ENCODE data around the gene TOMM40L.

The TOMM40L gene

DNA sequence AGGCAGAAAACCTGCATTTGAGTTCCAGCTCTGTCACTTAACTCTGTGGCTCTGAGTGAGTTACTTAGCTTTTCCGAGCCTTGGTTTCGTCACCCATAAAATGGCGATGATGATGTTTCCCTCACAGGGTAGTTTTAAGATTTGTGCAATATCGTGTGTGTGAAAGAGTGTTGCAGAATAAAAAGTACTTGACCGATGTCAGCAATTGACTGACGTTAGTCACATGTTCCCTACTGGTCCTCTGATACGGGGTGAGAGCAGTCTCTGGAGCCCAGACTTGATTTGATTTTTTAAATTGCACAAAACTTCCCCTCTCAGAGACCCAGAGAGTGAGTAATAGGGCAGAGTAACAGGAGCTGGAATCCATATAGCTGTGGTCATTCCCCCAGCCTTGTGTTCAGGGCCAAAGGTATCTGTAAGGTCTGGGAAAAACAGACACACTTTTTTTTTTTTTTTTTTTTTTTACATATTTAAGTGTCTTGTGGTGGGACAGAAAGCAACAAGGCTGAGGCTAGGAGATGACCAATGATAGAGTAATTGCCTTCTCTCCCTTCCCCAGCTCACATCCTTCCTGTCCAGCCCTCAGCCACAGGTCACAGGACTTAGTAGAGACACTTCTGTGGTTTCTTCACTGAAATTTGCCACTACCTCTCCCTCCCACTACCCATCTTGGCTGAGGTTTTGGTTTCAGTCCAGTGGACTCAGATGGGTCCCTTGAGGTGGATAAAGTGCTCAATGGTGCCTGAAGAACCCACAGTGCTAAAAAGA is 8.7 kb upstream of the TOMM40L start:
- TF ChIP-seq, protein P1, sequence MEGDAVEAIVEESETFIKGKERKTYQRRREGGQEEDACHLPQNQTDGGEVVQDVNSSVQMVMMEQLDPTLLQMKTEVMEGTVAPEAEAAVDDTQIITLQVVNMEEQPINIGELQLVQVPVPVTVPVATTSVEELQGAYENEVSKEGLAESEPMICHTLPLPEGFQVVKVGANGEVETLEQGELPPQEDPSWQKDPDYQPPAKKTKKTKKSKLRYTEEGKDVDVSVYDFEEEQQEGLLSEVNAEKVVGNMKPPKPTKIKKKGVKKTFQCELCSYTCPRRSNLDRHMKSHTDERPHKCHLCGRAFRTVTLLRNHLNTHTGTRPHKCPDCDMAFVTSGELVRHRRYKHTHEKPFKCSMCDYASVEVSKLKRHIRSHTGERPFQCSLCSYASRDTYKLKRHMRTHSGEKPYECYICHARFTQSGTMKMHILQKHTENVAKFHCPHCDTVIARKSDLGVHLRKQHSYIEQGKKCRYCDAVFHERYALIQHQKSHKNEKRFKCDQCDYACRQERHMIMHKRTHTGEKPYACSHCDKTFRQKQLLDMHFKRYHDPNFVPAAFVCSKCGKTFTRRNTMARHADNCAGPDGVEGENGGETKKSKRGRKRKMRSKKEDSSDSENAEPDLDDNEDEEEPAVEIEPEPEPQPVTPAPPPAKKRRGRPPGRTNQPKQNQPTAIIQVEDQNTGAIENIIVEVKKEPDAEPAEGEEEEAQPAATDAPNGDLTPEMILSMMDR (IDR thresholded peaks at IDR 0.05; ENCODE audit: borderline replicate concordance, insufficient read depth, low read depth, low read length) = no peak
- H3K4me3 ChIP-seq (ENCODE audit: low read depth, low read length) = no peak overlapping the region

DNA sequence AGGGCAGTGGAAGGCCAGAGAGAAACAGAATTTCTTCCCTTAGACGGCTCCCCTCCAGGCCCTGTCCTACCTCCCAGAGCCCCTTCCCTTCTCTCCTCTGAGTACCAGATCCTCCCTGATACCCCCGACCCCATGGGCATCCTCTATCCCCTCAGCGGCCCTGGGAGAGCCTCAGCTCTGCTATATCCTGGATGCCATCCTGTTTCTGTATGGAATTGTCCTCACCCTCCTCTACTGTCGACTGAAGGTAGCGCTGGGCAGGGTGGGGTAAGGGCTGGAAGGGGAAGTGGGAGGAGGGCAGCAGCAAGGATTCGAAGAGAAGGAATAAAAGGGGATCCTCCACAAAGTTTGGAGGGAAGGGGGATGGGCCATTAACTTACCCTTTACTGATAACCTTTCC is 8.0 kb upstream of the TOMM40L start:
- TF ChIP-seq, protein P1 (IDR thresholded peaks at IDR 0.05; ENCODE audit: borderline replicate concordance, insufficient read depth, low read depth, low read length) = no peak
- H3K4me3 ChIP-seq (ENCODE audit: low read depth, low read length) = no peak overlapping the region

DNA sequence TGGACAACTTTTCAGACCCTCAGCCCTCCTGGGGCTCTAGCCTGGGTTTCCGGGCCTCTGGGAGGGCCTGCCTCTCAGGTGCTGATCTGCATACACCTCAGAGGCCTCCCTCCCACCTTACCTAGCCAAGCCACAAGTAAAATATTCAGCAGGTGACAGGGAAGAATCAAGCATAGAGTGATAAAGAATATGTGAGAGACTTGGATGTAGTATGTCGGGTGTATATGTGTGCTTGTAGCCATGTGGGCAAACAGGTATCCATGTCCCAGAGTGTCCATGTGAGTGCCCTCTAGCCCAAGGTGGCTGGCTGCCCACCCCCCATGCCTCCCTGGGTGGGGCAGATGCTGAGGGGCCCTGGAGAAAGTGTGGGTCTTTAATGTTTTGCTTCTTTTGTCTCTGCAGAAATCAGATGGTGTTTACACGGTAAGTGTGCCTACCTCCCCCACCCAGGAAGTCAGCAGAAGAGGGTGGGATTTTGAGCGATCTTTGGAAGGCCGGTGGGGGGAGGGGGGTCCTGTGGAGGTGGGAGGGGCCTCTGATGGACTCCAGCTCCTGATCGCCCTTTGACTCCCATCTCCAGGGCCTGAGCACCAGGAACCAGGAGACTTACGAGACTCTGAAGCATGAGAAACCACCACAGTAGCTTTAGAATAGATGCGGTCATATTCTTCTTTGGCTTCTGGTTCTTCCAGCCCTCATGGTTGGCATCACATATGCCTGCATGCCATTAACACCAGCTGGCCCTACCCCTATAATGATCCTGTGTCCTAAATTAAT is 7.4 kb upstream of the TOMM40L start:
- TF ChIP-seq, protein P1 (IDR thresholded peaks at IDR 0.05; ENCODE audit: borderline replicate concordance, insufficient read depth, low read depth, low read length) = no peak
- H3K4me3 ChIP-seq (ENCODE audit: low read depth, low read length) = no peak overlapping the region

DNA sequence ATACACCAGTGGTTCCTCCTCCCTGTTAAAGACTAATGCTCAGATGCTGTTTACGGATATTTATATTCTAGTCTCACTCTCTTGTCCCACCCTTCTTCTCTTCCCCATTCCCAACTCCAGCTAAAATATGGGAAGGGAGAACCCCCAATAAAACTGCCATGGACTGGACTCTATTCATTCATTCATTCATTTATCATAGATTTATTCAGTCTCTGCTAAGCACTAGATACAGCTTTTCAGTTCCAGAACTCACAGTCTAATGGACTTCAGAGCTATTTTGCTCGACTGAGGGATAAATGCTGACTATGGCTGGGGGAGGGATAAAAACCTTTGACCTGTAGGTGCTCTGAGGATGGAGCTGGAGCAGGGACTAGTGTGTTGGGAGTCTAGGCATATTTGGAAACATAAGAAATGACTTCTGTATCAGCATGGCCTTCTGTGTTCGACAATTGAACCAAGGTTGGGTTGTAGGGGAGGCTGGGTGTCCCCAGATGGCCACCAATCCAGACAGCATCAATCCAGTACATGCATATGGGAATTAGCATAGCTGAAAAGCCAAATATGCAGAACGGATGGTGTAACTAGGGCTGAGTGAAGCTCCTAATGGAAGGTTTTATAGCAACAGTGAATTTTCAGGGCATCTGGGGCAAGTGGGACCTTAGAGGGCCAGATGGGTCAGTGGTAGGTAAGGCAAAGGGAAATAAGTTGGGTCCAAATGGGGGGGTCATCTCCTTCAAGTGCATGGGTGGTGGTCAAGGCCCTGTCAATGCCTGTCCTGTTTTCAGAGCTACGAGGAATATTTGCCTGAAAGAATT is 6.6 kb upstream of the TOMM40L start:
- TF ChIP-seq, protein P1 (IDR thresholded peaks at IDR 0.05; ENCODE audit: borderline replicate concordance, insufficient read depth, low read depth, low read length) = no peak
- H3K4me3 ChIP-seq (ENCODE audit: low read depth, low read length) = no peak overlapping the region

DNA sequence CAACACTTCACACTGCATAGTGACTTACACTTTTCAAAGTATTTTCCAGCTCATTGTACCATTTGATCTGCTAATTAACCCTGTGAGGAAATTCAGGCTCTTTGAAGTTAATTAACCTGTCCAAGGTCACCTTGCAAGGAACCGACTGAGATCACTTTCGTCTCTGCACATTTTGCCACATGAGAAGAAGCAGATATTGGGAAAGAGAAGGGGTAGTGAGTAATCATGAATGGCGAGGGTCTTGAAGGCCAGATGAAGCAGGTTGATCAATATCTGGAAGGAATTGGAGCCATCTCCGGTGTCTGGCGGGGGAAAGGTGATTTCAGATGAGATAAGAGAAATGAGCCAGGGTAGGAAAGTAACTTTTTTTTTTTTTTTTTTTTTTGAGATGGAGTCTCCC is 5.9 kb upstream of the TOMM40L start:
- no peak overlapping the region for H3K4me3 ChIP-seq (ENCODE audit: low read depth, low read length)
- TF ChIP-seq, protein P1 (IDR thresholded peaks at IDR 0.05; ENCODE audit: borderline replicate concordance, insufficient read depth, low read depth, low read length) = no peak

DNA sequence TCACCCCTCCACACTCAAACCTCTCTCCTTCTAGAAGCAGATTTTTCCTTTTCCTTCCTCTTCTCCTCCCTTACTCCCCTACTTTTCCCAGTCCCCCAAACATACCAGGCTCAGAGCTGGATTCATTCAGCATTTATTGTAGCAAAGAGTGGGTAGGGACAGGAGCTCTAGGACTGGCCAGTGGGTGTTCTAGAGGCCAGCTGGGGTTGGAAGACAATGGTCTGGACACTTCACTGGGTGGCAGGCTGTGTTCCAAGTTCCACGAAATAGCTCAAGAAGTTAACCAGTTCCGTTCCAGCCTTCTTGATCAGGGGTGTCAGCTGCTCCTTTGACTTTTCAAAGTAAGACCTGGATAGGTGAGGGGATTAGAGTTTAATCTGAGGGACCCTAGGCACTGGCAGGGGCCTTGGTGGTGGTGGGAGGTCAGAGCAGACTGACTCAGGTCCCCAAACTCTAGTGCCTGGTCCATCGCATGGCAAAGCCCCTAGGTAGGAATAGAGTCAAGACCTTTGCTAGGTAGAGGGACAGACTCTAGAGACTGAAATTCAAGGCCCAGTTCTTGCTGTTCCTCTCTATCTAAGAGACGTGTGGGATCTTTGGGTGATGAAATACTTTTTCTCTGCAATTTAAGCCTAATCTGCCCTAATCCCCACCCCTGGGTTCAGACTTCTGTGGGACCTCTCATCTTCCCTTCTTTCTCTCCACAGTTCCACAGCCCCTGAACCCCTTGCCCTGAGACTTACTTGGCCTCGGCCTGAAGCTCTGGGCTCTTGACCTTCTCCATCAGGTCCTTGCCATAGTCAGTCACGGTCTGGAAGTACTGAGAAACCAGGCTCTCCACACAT is 3.5 kb upstream of the TOMM40L start:
- TF ChIP-seq, protein P1 (IDR thresholded peaks at IDR 0.05; ENCODE audit: borderline replicate concordance, insufficient read depth, low read depth, low read length) = no peak
- H3K4me3 ChIP-seq (ENCODE audit: low read depth, low read length) = no peak overlapping the region

Data from GM12875 (cell line).